Measurements from ENCODE around the gene SMIM23.

SMIM23 gene

DNA sequence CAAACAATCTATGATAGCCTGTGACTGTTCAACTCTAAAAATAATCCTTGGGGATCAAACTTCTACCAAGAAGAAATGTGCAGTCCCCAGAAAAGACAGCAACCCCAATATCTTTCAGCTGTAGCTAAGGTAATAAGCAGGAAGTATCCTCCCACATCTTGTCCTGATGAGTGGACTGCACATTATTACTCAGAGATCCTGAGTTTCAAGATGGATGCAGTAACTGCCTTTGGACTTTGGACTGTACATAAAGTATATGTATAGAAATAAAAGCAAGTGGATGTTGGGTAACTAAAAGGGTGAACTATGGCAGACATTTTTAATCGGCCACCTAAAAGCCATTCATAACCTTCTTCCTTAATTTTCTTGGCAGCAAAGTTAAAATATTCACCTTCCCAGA, 45.1 kb downstream of the SMIM23 start:
- DNase-seq (ENCODE audit: low spot score), result no peak
- TF ChIP-seq, protein P1, sequence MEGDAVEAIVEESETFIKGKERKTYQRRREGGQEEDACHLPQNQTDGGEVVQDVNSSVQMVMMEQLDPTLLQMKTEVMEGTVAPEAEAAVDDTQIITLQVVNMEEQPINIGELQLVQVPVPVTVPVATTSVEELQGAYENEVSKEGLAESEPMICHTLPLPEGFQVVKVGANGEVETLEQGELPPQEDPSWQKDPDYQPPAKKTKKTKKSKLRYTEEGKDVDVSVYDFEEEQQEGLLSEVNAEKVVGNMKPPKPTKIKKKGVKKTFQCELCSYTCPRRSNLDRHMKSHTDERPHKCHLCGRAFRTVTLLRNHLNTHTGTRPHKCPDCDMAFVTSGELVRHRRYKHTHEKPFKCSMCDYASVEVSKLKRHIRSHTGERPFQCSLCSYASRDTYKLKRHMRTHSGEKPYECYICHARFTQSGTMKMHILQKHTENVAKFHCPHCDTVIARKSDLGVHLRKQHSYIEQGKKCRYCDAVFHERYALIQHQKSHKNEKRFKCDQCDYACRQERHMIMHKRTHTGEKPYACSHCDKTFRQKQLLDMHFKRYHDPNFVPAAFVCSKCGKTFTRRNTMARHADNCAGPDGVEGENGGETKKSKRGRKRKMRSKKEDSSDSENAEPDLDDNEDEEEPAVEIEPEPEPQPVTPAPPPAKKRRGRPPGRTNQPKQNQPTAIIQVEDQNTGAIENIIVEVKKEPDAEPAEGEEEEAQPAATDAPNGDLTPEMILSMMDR (IDR thresholded peaks at IDR 0.05; ENCODE audit: borderline replicate concordance, control extremely low read depth, extremely low read depth, insufficient read depth, missing control alignments), result no peak
- in situ Hi-C loops (cut with MboI; ENCODE audit: low sequenced_read_pairs, unreplicated experiment), result no loop called here

DNA sequence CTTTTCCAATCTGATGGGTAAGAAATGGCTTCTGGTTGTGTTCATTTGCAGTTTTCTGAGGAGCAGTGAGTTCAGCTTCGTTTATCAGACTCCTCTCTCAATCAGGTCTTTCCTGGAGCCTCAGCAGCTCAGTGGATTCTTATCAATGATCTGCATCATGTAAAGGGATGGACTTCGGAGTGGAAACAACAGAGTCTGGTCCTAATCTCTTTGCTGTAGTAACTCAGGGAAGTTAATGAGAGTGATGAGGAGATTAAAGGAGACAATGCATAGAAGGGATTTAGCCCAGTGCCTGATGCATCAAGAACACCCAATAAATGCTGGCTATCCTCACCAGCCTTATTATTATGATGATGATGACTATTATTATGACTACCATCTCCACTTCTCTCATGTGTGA, 47.2 kb downstream of the SMIM23 start:
- no peak for DNase-seq (ENCODE audit: low spot score)
- TF ChIP-seq, protein P1 (IDR thresholded peaks at IDR 0.05; ENCODE audit: borderline replicate concordance, control extremely low read depth, extremely low read depth, insufficient read depth, missing control alignments), result no peak
- in situ Hi-C loops (cut with MboI; ENCODE audit: low sequenced_read_pairs, unreplicated experiment), result no loop called here

DNA sequence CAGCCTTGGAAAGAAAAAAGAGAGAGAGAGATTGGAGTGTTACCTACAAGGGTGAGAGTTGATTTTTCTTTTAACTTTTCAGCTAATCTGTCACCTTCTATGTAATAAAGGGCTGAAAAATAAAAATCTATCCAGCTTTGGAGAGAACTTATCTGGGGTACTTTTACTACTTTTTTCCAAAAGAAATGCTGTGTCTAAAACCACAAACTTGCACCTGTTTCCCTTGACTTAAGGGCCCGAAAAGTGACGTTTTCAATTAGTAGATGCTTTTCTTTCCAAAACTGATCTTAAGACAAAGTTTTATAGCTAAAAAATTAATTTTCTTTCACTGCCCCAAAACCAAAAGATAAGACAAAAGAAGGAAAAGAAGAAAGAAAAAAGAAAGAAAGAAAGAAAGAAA, 48.8 kb downstream of the SMIM23 start:
- in situ Hi-C loops (cut with MboI; ENCODE audit: low sequenced_read_pairs, unreplicated experiment), result no loop called here
- TF ChIP-seq, protein P1 (IDR thresholded peaks at IDR 0.05; ENCODE audit: borderline replicate concordance, control extremely low read depth, extremely low read depth, insufficient read depth, missing control alignments), result no peak
- no peak for DNase-seq (ENCODE audit: low spot score)

DNA sequence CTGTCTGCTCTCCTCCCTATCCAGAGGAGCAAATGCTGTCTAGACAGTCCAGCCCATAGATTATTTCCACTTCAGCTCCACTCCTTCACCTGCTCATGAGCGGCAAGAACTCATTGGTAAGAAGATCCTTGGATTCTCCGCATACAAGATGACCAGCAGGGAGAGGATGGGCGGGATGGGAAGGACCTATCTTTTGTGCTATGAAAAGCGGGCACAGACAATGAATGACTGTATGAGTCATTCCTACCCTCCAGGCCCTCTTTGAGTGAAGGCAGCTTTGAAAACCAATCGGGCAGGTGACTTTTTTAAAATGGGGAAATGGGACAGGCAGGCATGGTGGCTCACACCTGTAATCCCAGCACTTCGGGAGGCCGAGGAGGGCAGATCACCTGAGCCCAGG, 49.4 kb downstream of the SMIM23 start:
- no peak for DNase-seq (ENCODE audit: low spot score)
- TF ChIP-seq, protein P1 (IDR thresholded peaks at IDR 0.05; ENCODE audit: borderline replicate concordance, control extremely low read depth, extremely low read depth, insufficient read depth, missing control alignments), result no peak
- in situ Hi-C loops (cut with MboI; ENCODE audit: low sequenced_read_pairs, unreplicated experiment), result no loop called here

DNA sequence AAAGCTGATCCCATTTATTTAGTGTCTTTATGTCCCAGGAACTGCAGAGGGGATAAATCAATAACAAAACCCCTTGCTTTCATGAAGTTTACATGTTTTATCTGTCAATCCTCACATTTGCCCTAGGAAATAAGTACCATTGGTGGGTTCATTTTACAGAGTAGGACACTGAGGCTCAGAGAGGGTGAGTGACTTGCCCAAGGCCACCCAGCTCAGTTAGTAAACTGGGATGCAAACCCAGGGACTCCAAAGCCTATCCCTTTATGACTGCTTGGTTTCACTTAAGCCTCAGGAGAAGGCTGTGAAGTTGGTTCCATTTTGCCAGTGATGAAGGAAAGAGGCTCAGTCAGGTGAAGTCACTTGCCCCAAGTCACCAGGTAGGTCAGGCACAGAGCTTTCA, 51.9 kb downstream of the SMIM23 start:
- in situ Hi-C loops (cut with MboI; ENCODE audit: low sequenced_read_pairs, unreplicated experiment), result no loop called here

DNA sequence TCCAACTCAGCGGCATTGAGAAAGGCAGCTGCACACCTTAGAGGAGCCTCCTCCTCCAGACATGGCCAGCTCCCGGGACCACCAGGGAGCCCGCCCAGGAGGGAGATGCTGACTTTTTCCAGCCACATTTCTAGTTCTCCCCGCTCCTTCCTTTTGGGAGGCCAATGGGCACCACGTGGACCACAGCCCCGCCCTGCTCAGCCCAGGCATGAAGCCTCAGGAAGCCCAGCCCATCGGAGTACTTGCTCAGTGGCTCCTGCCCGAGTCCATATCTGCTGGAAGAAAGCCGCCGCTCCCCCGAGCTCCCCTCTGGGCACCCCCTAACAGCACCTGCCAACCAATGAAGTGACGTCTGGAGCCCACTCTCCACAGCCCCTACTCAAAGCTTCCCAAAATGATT, 52.4 kb downstream of the SMIM23 start:
- in situ Hi-C loops (cut with MboI; ENCODE audit: low sequenced_read_pairs, unreplicated experiment), result no loop called here
- TF ChIP-seq, protein P1 (IDR thresholded peaks at IDR 0.05; ENCODE audit: borderline replicate concordance, control extremely low read depth, extremely low read depth, insufficient read depth, missing control alignments), result no peak
- no peak for DNase-seq (ENCODE audit: low spot score)

More for the DNA sequence above, 51.9 kb downstream of the SMIM23 start:
- DNase-seq (ENCODE audit: low spot score), result no peak
- TF ChIP-seq, protein P1 (IDR thresholded peaks at IDR 0.05; ENCODE audit: borderline replicate concordance, control extremely low read depth, extremely low read depth, insufficient read depth, missing control alignments), result no peak

DNA sequence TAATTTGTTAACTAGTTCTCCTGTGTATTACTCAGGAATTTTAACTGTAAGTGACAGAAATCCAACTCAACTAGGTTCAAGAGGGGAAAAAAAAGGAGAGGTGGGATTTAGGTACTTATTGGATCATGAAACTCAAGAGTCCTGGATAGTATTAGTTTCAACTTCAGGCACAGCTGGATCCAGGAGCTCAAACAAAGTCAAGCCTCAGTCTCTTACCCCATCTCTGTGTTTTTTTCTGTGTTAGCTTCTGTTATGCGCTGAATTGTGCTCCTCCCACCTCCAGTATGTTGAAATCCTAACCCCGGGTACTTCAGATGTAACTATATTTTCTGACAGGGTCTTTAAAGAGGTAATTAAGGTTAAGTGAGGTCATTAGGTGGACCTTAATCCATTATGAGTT, 53.5 kb downstream of the SMIM23 start:
- no peak for DNase-seq (ENCODE audit: low spot score)
- in situ Hi-C loops (cut with MboI; ENCODE audit: low sequenced_read_pairs, unreplicated experiment), result no loop called here
- TF ChIP-seq, protein P1 (IDR thresholded peaks at IDR 0.05; ENCODE audit: borderline replicate concordance, control extremely low read depth, extremely low read depth, insufficient read depth, missing control alignments), result no peak
